Measurements from ENCODE around the gene CD320.
A peak's percentile ranks its signal among the peaks of the same experiment; 100 is the strongest.

GRCh38 chr19:8335343-8336071 is 27.3 kb upstream of the CD320 start:
- TF ChIP-seq FOXM1 (IDR thresholded peaks at IDR 0.05; ENCODE audit: borderline replicate concordance, low read depth) (no peak), EP300 (IDR thresholded peaks at IDR 0.05; ENCODE audit: borderline replicate concordance) (no peak), NFIC (IDR thresholded peaks at IDR 0.05) (no peak), RAD21 (IDR thresholded peaks at IDR 0.05; ENCODE audit: low read depth) (no peak), TAF1 (IDR thresholded peaks at IDR 0.05; ENCODE audit: low read depth) (no peak), MAX (IDR thresholded peaks at IDR 0.05) (0 out of 2 replicates have a peak, but pooled peaks have one; percentile 7), ZBTB7A (IDR thresholded peaks at IDR 0.05; ENCODE audit: low read depth) (no peak), REST (IDR thresholded peaks at IDR 0.05; ENCODE audit: low read depth) (no peak)
